HUES48 (cell line): ENCODE data around the gene SLC8A1.

Experiments
- H3K27ac ChIP-seq: one replicate; pipeline ENCODE4 v1.7.0; 2013; ENCODE audit warnings: low read depth, low read length, inconsistent platforms
- H3K27me3 ChIP-seq: 2 replicates; pipeline ENCODE4 v1.6.1; 2013; ENCODE audit warnings: mild to moderate bottlenecking, low read length; ENCODE audit not compliant: control insufficient read depth, insufficient read depth
- H3K36me3 ChIP-seq: 2 replicates; pipeline ENCODE4 v1.6.1; 2013; ENCODE audit warnings: low read length; ENCODE audit not compliant: control insufficient read depth, insufficient read depth
- H3K4me1 ChIP-seq: 2 replicates; pipeline ENCODE4 v1.6.1; 2013; ENCODE audit warnings: mild to moderate bottlenecking, low read length; ENCODE audit not compliant: control insufficient read depth, insufficient read depth
- H3K4me3 ChIP-seq: 2 replicates; pipeline ENCODE4 v1.5.1; 2013; ENCODE audit warnings: mild to moderate bottlenecking, low read depth, low read length
- H3K9ac ChIP-seq: 2 replicates; pipeline ENCODE4 v1.6.1; 2013; ENCODE audit warnings: mild to moderate bottlenecking, low read depth, low read length, moderate library complexity
- H3K9me3 ChIP-seq: 2 replicates; pipeline ENCODE4 v1.6.1; 2013; ENCODE audit warnings: low read length; ENCODE audit not compliant: control insufficient read depth, insufficient read depth

SLC8A1 gene

GRCh38 chr2:40451918-40452605 is at the start of gene SLC8A1:
TSS of gene SLC8A1 (minus strand) at chr2:40452090.
- H3K27ac ChIP-seq: no peak within 1 kb of the TSS
- H3K27me3 ChIP-seq: peaks cover 48% of the 10 kb centered on the region
- no peaks in the 10 kb centered on the region for H3K36me3 ChIP-seq
- H3K4me1 ChIP-seq: peaks cover 25% of the 10 kb centered on the region
- H3K9ac ChIP-seq: no peak within 1 kb of the TSS
- H3K9me3 ChIP-seq: no peaks in the 10 kb centered on the region
- peak within 1 kb of the TSS; percentile 81 for H3K4me3 ChIP-seq

GRCh38 chr2:40499437-40499836 is 47.5 kb upstream of the SLC8A1 start:
- Histone ChIP-seq H3K4me3 (no peak overlapping the region), H3K9ac (no peak overlapping the region), H3K9me3 (no peaks in the 10 kb centered on the region), H3K27me3 (no peaks in the 10 kb centered on the region), H3K4me1 (peaks cover 7% of the 10 kb centered on the region; the same call in 1 of the 2 replicates), H3K36me3 (no peaks in the 10 kb centered on the region), H3K27ac (no peak overlapping the region)

- no peak overlapping the region for H3K9ac ChIP-seq
- no peak overlapping the region for H3K27ac ChIP-seq
- H3K4me3 ChIP-seq: no peak overlapping the region
- H3K36me3 ChIP-seq: no peaks in the 10 kb centered on the region
- H3K27me3 ChIP-seq: no peaks in the 10 kb centered on the region
- H3K9me3 ChIP-seq: no peaks in the 10 kb centered on the region
- H3K4me1 ChIP-seq: no peaks in the 10 kb centered on the region
These were observed 45.5 kb upstream of the SLC8A1 start for GRCh38 chr2:40497251-40497859.

- no peak overlapping the region for H3K27ac ChIP-seq
These were observed 37.7 kb upstream of the SLC8A1 start for GRCh38 chr2:40489678-40489960.

GRCh38 chr2:40488927-40489677 is 37.2 kb upstream of the SLC8A1 start:
- H3K9me3 ChIP-seq: no peaks in the 10 kb centered on the region
- H3K27ac ChIP-seq: no peak overlapping the region
- H3K4me1 ChIP-seq: peaks cover 3% of the 10 kb centered on the region; the same call in 1 of the 2 replicates
- no peaks in the 10 kb centered on the region for H3K27me3 ChIP-seq
- H3K9ac ChIP-seq: no peak overlapping the region
- no peak overlapping the region for H3K4me3 ChIP-seq
- no peaks in the 10 kb centered on the region for H3K36me3 ChIP-seq

More at GRCh38 chr2:40489678-40489960, 37.7 kb upstream of the SLC8A1 start:
- no peaks in the 10 kb centered on the region for H3K27me3 ChIP-seq
- H3K36me3 ChIP-seq: no peaks in the 10 kb centered on the region
- H3K9ac ChIP-seq: no peak overlapping the region
- no peak overlapping the region for H3K4me3 ChIP-seq
- H3K4me1 ChIP-seq: peaks cover 3% of the 10 kb centered on the region; the same call in 1 of the 2 replicates
- no peaks in the 10 kb centered on the region for H3K9me3 ChIP-seq

- H3K4me3 ChIP-seq: no peak overlapping the region
- H3K27ac ChIP-seq: no peak overlapping the region
- H3K9me3 ChIP-seq: no peaks in the 10 kb centered on the region
- H3K9ac ChIP-seq: no peak overlapping the region; the same call in 1 of the 2 replicates
- H3K36me3 ChIP-seq: no peaks in the 10 kb centered on the region
- peaks cover 3% of the 10 kb centered on the region; the same call in 1 of the 2 replicates for H3K4me1 ChIP-seq
- H3K27me3 ChIP-seq: no peaks in the 10 kb centered on the region
These were observed 36.3 kb upstream of the SLC8A1 start for GRCh38 chr2:40488101-40488601.

GRCh38 chr2:40487602-40488001 is 35.7 kb upstream of the SLC8A1 start:
- Histone ChIP-seq H3K36me3 (no peaks in the 10 kb centered on the region), H3K27ac (no peak overlapping the region), H3K4me1 (peaks cover 3% of the 10 kb centered on the region; the same call in 1 of the 2 replicates), H3K9me3 (no peaks in the 10 kb centered on the region), H3K4me3 (no peak overlapping the region), H3K9ac (no peak overlapping the region; the same call in 1 of the 2 replicates), H3K27me3 (no peaks in the 10 kb centered on the region)

GRCh38 chr2:40485854-40486253 is 34.0 kb upstream of the SLC8A1 start:
- Histone ChIP-seq H3K4me3 (no peak overlapping the region), H3K4me1 (peaks cover 3% of the 10 kb centered on the region; the same call in 1 of the 2 replicates), H3K27ac (no peak overlapping the region), H3K36me3 (no peaks in the 10 kb centered on the region), H3K9me3 (no peaks in the 10 kb centered on the region), H3K9ac (no peak overlapping the region), H3K27me3 (no peaks in the 10 kb centered on the region)

GRCh38 chr2:40485318-40485717 is 33.4 kb upstream of the SLC8A1 start:
- no peak overlapping the region for H3K27ac ChIP-seq
- H3K9me3 ChIP-seq: no peaks in the 10 kb centered on the region
- H3K9ac ChIP-seq: no peak overlapping the region
- no peak overlapping the region for H3K4me3 ChIP-seq
- peaks cover 3% of the 10 kb centered on the region; the same call in 1 of the 2 replicates for H3K4me1 ChIP-seq
- no peaks in the 10 kb centered on the region for H3K36me3 ChIP-seq
- no peaks in the 10 kb centered on the region for H3K27me3 ChIP-seq

- Histone ChIP-seq H3K27me3 (no peaks in the 10 kb centered on the region), H3K4me3 (no peak overlapping the region), H3K9me3 (no peaks in the 10 kb centered on the region), H3K9ac (no peak overlapping the region), H3K4me1 (peaks cover 3% of the 10 kb centered on the region; the same call in 1 of the 2 replicates), H3K36me3 (no peaks in the 10 kb centered on the region), H3K27ac (no peak overlapping the region)
These were observed 31.8 kb upstream of the SLC8A1 start for GRCh38 chr2:40483549-40484243.
